OCI-LY1 (cell line): Measurements from ENCODE around the gene TMEM174.

ENCODE experiments used
- EZH2 ChIP-seq: fragments of 200-600 bp; sonication (generic), shearing (Covaris generic); IDR thresholded peaks from 2 replicates; pipeline ENCODE4 v1.8.0; 2017; ENCODE audit warnings: borderline replicate concordance, mixed run types, mild to moderate bottlenecking, antibody characterized with exemption, low read length, moderate library complexity, mixed read lengths
- TF ChIP-seq, protein P1 (sequence below): fragments of 200-600 bp; sonication (generic), shearing (Covaris generic); IDR thresholded peaks from 2 replicates; pipeline ENCODE4 v1.5.1; 2017; ENCODE audit warnings: mild to moderate bottlenecking, antibody characterized with exemption, low read length, moderate library complexity, mixed read lengths

DNA sequence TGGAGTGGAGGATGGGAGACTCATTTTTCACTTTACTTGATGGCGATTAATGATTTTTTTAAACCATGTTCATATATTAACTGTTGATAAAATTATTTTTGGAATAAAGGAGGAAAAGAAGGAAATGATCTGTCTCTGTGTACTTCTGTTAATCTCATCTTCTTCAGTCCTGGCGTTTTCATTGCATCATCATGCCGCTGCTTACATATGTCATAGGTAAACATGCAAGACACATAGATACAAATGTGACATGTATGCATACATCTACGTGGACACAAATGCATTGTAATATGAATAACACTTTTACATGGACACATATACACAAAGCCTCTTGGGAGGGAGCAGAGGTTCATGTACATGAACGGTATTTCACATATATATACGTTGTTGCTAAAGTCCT is 10.0 kb downstream of the TMEM174 start:
- TF ChIP-seq, protein P1, sequence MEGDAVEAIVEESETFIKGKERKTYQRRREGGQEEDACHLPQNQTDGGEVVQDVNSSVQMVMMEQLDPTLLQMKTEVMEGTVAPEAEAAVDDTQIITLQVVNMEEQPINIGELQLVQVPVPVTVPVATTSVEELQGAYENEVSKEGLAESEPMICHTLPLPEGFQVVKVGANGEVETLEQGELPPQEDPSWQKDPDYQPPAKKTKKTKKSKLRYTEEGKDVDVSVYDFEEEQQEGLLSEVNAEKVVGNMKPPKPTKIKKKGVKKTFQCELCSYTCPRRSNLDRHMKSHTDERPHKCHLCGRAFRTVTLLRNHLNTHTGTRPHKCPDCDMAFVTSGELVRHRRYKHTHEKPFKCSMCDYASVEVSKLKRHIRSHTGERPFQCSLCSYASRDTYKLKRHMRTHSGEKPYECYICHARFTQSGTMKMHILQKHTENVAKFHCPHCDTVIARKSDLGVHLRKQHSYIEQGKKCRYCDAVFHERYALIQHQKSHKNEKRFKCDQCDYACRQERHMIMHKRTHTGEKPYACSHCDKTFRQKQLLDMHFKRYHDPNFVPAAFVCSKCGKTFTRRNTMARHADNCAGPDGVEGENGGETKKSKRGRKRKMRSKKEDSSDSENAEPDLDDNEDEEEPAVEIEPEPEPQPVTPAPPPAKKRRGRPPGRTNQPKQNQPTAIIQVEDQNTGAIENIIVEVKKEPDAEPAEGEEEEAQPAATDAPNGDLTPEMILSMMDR: no peak
- no peak for TF ChIP-seq EZH2
